GM19463 (cell line): ENCODE measurements around the gene FLNB.

Experiments
- ATAC-seq: cut with Tn5 transposase; IDR thresholded peaks from one replicate; pipeline ENCODE4 v1.9.1; 2021; ENCODE audit warnings: mild to moderate bottlenecking, moderate library complexity; ENCODE audit not compliant: unreplicated experiment

FLNB gene

DNA sequence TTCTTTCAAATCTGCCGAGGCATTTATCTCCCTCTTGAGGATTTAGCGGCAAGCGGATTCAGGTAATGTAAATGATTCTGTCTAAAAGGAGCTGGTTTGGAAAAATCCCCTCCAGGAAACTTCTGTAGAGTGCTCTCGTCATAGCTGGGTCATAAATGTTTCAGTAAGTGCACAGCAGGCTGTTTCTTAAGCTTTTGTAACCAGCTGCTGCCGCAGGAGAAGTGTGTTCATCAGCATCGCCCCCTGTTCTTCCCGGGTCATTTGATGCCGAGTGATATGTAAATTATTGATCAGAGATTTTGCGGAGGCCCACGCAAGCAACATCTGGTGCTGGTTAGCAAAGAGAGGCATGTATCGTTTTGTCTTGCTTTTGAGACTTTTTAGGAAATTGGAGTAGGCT is 149.5 kb downstream of the FLNB start:
- no peak for ATAC-seq

GRCh38 chr3:58158442-58159153 is 150.4 kb downstream of the FLNB start:
- no peak for ATAC-seq

DNA sequence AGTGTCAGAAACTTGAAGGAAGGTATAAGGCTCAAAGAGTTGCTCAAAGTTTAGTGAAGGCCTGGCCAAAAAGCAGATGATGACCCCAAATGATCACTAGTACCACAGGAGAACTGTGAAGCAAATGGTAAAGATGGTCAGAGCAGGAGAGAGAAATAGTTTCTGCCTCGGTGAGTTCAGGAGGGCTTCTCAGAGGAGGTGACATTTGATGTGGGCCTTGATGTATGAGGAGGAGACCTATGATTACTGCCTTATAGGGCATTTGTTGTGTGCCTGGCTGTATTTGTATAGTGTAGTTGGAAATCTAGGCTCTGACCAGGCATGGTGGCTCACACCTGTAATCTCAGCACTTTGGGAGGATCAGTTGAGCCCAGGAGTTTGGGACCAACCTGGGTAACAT is 152.2 kb downstream of the FLNB start:
- ATAC-seq, result no peak

DNA sequence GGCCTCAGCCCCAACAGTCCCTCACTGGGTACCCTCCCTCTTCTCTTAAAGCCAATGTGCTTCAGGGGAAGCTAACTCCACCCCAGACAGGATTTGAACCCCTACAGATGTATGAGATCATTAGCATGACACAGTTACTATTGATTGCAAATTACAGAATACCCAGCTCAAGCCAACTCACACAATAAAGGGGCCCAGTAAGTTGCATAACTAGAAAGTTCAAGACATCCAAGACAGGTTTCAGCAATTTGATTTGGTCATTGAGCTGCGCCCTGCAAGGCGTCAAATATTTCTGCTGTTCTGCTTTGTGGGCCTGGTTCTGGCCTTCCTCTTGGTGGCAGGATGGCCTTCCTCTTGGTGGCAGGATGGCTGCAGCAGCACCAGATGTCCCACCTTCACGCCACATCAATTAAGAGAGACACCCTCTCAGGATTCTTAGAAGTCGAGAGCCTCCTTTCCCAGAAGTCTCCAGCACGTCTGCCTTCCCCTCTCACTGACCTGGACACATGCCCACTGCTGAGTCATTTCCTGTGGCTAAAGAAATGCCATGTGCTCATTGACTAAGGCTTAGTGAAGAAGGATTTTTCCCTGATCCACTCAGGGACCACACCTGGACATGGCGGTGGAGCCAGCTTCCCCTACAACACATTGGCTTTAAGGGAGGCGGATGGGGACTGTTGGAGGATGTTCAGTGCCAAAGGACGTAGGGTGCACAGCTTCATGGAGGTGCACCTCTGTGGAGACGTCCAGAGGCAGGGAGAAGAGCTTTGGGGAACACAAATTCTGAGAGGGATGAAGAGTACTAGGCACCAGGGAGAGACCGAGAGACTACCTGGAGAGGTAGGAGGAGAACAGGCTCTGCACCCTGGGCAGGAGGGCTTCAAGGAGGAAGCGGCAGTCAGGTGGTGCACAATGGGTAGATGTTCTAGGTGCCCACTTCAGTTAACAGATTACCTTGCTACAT is 153.5 kb downstream of the FLNB start:
- ATAC-seq, result no peak

DNA sequence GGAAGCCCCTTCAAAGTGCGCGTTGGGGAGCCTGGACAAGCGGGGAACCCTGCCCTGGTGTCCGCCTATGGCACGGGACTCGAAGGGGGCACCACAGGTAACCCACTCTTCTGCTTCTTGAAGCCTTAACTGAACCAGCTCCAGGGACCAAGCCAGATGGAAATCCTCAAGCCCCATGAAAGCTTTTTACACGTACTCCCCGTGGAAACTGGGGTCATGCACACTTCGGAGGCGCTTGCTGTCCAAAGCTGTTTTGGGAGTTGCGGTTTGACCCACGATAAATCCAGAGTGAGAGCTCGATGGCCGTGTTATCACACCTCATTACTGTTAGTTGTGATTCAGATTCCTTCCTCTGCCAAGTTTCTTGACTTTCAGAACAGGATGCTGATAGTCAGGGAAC is 155.0 kb downstream of the FLNB start:
- ATAC-seq, result no peak

DNA sequence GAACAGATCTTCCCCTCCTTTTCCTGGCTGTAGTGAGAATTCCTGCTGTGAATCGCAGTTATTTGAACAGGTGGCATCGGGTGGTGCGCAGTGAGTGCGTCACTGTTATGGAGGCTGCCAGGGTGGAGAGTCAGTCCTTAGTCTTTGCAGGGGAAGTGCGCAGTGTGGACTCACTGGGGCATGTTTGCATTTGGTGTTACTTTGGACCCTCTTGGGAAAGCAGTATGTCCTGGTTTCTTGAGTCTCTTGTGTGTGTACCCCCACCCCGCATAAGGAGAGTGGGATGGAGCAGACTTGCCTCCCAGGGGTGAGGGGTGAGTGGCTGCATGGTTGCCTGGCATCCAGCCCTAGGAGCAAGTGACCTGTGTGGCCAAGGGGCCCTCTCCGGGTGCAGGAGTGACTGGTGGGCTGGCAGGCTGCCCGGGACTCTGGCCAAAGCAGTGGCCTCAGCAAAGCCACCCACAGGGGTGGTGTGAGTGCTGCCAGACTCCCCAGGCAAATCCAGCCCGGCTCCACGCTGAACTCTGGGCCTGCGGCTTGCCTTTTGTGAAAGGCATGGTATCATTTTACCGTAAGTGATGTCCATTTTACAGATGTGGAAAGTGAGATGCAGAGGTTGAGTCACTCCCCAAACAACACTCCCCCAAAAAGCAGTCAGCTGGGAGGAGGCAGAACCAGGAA is 156.1 kb downstream of the FLNB start:
- no peak for ATAC-seq

- ATAC-seq, result no peak
Measured at GRCh38 chr3:58164906-58165821, 156.9 kb downstream of the FLNB start.

GRCh38 chr3:58167431-58168351 is 159.5 kb downstream of the FLNB start:
- ATAC-seq, result peak; percentile 80

DNA sequence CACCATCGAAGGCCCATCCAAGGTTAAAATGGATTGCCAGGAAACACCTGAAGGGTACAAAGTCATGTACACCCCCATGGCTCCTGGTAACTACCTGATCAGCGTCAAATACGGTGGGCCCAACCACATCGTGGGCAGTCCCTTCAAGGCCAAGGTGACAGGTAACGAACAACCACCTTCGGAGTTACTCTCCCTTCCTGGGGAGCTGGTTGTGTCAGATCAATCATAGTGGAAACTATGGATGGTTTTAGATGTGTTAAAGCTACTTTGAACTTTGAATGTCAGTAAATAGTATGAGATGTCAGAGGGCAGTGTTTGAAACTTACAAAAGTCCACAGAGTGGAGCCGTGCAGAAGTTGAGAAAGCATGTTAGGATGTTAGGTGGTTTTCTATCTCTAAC is 160.3 kb downstream of the FLNB start:
- no peak for ATAC-seq

DNA sequence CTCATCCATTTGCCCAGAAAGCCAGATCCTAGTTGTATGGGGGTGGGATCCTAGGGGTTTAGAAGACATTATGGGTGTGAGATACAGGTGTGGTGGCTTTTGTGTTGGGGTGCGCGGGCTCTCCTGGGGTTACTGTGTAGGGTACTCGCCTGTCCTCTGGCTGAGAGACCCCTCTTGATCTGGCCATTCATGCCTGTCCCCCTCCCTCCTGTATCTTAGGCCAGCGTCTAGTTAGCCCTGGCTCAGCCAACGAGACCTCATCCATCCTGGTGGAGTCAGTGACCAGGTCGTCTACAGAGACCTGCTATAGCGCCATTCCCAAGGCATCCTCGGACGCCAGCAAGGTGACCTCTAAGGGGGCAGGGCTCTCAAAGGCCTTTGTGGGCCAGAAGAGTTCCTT is 161.1 kb downstream of the FLNB start:
- no peak for ATAC-seq

DNA sequence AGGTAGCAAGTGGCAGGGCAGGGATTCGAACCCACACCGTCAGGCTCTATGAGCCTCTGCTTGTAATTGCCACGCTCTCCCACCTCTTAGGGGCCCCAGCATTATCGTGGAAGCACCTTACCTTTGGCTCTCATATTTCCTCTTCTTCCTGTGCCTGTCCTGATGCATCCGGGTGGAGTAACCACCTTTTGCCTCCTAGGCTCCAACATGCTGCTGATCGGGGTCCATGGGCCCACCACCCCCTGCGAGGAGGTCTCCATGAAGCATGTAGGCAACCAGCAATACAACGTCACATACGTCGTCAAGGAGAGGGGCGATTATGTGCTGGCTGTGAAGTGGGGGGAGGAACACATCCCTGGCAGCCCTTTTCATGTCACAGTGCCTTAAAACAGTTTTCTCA is 162.2 kb downstream of the FLNB start:
- ATAC-seq, result no peak

DNA sequence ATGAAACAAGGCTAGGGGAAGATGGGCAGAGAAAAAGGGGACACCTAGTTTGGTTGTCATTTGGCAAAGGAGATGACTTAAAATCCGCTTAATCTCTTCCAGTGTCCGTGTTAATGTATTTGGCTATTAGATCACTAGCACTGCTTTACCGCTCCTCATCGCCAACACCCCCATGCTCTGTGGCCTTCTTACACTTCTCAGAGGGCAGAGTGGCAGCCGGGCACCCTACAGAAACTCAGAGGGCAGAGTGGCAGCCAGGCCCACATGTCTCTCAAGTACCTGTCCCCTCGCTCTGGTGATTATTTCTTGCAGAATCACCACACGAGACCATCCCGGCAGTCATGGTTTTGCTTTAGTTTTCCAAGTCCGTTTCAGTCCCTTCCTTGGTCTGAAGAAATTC is 162.9 kb downstream of the FLNB start:
- ATAC-seq, result no peak

- ATAC-seq, result no peak
Measured at GRCh38 chr3:58173029-58173668, 164.9 kb downstream of the FLNB start.

DNA sequence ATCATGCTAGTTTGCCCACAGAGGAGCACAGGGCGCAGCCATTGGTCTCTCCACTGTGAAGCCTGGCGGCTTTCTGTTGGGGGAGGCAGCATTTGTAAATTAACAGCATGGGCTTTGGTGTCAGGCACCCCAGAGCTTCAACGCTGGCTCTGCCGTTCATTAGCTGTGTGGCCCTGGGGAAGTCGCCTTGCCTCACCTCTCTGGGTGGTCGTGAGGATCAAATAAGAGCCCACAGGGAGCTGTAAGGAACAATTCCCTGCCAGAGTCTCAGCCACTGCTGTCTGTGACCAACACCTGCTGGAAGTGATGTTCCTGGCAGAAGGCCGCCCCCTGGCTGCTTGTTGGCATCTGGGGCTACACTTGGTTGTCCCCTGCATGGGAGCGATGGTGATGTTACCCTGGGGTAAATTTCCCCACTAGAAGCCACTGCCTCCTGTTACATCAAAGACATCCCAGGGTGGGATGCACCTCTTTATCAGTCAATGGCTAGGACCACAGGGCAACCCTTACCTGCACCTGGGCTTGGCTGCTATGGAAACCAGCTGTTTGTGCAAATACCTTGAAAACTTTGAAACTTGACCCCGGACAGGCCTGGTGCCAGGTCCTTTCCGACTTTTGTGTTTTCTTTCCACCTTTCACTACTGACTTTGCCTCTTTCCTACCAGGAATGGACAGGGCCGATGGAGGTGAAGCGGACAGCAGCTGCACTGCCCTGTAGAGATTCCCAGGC is 165.6 kb downstream of the FLNB start:
- ATAC-seq, result no peak

- ATAC-seq, result no peak
Measured at GRCh38 chr3:58175187-58175436, 166.9 kb downstream of the FLNB start.

DNA sequence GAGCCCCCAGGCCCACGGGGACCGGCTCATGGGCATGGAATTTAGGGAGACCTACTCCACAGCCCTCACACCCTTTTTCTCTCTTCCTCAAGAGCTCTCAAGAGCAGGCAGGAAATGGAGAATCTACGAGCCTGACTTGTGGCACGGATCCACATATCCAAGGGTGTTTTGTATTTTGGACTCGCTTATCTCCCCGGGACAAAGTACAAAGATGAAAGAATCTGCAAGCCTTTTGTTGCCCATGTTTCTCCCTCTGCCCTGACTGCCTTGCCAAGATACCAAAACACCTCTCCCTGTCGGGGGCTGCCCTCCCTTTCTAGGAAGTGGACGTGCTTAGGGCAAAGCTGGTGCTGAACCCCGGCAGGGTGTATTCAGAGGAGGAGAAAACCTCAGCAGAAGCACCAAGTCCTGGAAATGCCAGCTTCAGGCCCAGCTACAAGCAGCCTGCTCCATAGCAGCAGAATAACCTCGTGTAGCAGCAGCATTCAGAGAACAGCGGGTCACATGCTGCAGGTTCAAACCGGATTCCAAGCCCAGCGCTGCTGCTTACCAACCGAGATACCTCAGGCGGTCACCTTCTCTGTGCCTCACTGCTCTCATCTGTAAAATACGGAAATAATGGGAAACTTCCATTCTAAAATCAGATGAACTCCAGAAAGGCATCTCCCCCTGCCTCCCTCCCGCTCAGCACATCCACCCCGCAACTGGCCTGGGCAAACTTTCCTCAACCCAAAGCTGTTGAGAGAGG is 167.4 kb downstream of the FLNB start:
- ATAC-seq, result no peak

- ATAC-seq, result no peak
Measured at GRCh38 chr3:58176185-58176530, 167.9 kb downstream of the FLNB start.
